LNCaP clone FGC (cell line): Measurements from ENCODE around the gene GID8.
A peak's percentile ranks its signal among the peaks of the same experiment; 100 is the strongest.

Experiments
- DNase-seq: peaks from one replicate; pipeline ENCODE4 v3.0.0-alpha.2; 2011; ENCODE audit warnings: low read depth
- H3K4me3 ChIP-seq: 2 replicates; pipeline ENCODE4 v1.5.1; 2011; ENCODE audit warnings: mild to moderate bottlenecking, low read depth, low read length, control low read depth
- TF ChIP-seq, protein P1 (sequence below): IDR thresholded peaks from 2 replicates; pipeline ENCODE4 v1.5.1; 2012; ENCODE audit warnings: mild to moderate bottlenecking; ENCODE audit not compliant: control insufficient read depth, insufficient read depth; ENCODE audit errors: extremely low read depth

The GID8 gene

GRCh38 chr20:62952968-62953838 lies 15.3 kb downstream of the GID8 start:
- TF ChIP-seq, protein P1, sequence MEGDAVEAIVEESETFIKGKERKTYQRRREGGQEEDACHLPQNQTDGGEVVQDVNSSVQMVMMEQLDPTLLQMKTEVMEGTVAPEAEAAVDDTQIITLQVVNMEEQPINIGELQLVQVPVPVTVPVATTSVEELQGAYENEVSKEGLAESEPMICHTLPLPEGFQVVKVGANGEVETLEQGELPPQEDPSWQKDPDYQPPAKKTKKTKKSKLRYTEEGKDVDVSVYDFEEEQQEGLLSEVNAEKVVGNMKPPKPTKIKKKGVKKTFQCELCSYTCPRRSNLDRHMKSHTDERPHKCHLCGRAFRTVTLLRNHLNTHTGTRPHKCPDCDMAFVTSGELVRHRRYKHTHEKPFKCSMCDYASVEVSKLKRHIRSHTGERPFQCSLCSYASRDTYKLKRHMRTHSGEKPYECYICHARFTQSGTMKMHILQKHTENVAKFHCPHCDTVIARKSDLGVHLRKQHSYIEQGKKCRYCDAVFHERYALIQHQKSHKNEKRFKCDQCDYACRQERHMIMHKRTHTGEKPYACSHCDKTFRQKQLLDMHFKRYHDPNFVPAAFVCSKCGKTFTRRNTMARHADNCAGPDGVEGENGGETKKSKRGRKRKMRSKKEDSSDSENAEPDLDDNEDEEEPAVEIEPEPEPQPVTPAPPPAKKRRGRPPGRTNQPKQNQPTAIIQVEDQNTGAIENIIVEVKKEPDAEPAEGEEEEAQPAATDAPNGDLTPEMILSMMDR = no peak
- no peak overlapping the region for H3K4me3 ChIP-seq
- no peak for DNase-seq

- H3K4me3 ChIP-seq = no peak overlapping the region
Observed at GRCh38 chr20:62953839-62954703, 16.1 kb downstream of the GID8 start.

DNA sequence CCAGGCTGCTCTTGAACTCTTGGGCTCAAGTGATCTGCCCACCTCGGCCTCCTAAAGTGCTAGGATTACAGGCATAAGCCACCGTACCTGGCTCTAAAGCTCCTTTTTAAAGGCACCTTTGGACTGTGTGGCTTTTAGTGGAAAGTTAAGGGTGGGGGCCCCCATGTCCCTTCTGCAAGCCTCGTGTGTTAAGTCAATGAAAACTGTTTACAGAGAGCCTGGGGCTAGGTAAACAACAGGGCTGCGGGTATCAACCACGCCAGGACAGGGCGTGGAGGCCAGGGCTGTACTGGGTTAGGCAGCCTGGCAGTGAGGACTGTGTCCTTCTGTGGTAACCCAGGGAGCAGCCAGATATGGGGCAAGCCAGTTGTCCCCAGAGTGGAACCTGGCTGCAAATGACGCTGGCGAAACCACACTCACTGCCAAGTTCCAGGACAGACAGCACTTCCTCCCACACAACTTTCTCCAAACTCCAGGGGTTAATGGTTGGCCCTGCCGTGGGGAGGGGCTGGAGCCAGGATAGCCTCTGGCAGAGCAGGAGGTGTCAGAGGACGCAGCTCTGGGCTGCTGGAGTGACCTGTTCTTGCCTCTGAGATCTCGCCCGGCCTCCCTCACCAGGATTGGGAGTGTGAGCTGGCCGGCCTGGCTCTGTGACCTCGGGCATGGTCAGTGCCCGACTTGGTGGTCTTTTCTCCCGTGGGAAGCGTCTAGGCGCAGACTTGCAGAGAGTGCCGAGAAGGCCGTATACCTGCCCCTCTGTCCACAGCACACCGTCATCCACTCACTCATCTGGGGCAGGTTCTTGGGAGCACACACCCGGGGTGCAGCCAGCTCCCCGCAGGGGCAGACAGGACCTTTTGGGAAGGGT lies 17.8 kb downstream of the GID8 start:
- H3K4me3 ChIP-seq = no peak overlapping the region
- peak; percentile 38 for DNase-seq
- TF ChIP-seq, protein P1 = no peak

More at GRCh38 chr20:62953839-62954703, 16.1 kb downstream of the GID8 start:
- DNase-seq = no peak
- TF ChIP-seq, protein P1 = no peak

DNA sequence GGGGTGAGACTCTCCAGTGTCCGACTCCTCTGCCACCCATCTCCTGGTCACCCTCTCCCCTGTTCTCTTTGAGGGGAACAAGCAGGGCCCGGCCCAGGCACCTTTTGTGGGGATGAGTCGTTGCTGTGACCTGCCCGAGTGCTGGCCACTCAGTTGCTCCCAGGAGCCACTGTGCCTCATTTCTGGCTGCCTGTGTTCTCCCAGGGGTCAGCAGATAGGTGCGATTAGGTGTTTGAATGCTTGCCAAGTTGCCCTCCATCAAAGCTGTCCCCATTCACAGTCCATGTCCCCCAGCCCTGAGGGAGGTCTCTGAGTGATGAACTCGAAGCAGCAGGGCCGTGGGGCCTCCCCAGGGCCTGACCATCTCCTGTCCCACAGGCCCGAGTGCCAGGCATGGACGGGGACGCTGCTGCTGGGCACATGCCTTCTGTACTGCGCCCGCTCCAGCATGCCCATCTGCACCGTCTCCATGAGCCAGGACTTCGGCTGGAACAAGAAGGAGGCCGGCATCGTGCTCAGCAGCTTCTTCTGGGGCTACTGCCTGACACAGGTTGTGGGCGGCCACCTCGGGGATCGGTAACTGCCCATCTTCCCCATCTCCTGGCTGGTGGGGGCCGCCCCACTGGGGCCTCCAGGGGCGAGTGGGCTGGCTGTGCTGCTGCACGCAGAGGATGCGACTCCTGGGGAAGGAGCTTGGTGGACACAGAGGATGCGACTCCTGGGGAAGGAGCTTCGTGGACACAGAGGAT lies 18.6 kb downstream of the GID8 start:
- TF ChIP-seq, protein P1 = no peak
- DNase-seq = no peak
- H3K4me3 ChIP-seq = no peak overlapping the region

GRCh38 chr20:62957136-62958117 lies 19.5 kb downstream of the GID8 start:
- no peak for DNase-seq
- H3K4me3 ChIP-seq = no peak overlapping the region
- TF ChIP-seq, protein P1 = no peak
